ENCODE results near the gene VCY.
"Not testable (repeated sequence)": the region's sequence is repeated elsewhere in the genome, so short reads cannot be mapped to it uniquely, and the experiment has no call there.

VCY gene

DNA sequence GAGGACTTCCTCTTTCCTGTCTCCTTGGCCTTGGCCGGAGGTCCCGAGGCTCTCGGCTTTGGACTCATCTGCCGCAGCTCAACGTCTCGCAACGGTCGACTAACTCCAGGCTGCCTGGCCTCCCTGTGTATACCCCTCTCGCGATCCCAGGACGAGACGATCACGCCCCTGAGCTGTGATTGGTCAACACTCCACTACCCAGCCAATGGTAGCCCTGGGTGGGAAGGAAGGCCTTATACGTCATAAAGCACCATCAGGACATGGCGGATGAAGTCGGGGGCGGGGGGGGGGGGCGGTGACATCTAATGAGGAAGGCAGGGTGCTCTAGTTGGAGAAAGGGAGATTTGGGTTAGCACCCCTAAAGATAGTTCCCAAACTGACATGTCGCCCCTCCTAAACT, at the start of gene VCY:
TSS of gene VCY (minus strand) at position 101 of the 400 bp plus-strand sequence. CDS start at position 68, 33 bp downstream.
- not testable (repeated sequence) for H3K27ac ChIP-seq; H3K4me3 ChIP-seq (ENCODE audit: low read depth in 1 of 2, low read length in 1 of 2); H3K4me1 ChIP-seq (ENCODE audit: control insufficient read depth in 1 of 2, insufficient read depth in 1 of 2, low read depth in 1 of 2, low read length in 1 of 2); H3K36me3 ChIP-seq; H3K27me3 ChIP-seq; H3K9me3 ChIP-seq

DNA sequence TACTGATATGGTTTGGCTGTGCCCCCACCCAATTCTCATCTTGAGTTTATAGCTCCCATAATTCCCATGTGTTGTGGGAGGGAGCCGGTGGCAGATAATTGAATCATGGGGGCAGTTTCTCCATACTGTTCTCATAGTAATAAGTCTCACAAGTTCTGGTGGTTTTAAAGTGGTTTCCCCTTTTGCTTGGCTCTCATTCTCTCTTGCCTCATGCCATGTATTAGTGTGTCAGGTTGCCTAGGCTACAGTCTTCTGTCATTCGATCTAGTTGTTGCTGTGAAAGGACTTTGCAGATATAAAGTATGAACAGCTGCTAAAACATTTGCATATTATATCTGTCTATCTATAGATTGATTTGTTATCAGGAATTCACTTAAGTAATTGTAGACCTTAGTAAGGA, 44.1 kb upstream of the VCY start:
- H3K27ac ChIP-seq; H3K27me3 ChIP-seq; H3K9me3 ChIP-seq; H3K4me3 ChIP-seq (ENCODE audit: low read depth in 1 of 2, low read length in 1 of 2); H3K4me1 ChIP-seq (ENCODE audit: control insufficient read depth in 1 of 2, insufficient read depth in 1 of 2, low read depth in 1 of 2, low read length in 1 of 2); H3K36me3 ChIP-seq: not testable (repeated sequence)

DNA sequence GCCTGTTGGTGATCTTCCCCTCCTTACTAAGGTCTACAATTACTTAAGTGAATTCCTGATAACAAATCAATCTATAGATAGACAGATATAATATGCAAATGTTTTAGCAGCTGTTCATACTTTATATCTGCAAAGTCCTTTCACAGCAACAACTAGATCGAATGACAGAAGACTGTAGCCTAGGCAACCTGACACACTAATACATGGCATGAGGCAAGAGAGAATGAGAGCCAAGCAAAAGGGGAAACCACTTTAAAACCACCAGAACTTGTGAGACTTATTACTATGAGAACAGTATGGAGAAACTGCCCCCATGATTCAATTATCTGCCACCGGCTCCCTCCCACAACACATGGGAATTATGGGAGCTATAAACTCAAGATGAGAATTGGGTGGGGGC, 25.6 kb upstream of the VCY start:
- not testable (repeated sequence) for H3K27me3 ChIP-seq; H3K4me1 ChIP-seq (ENCODE audit: control insufficient read depth in 1 of 2, insufficient read depth in 1 of 2, low read depth in 1 of 2, low read length in 1 of 2); H3K27ac ChIP-seq; H3K4me3 ChIP-seq (ENCODE audit: low read depth in 1 of 2, low read length in 1 of 2); H3K36me3 ChIP-seq; H3K9me3 ChIP-seq

DNA sequence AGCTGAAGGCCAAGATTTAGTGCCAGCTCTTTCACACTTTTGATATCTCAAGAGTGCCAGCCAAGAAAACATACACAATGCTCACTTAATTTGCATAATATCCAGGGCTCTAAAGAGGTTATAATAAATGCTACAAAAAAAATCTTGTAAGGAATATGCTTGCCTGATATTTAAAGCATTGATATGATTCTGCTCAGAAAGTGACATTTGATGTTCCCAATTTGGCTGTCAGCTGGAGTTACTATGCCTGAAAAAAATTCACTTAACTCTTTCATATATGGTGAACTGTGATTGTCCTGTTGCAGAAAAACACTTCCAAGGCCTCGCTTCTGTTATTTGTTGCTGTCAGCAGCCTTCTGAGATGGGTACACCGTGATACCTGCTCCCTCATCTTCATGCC, 43.9 kb downstream of the VCY start:
- H3K4me1 ChIP-seq (ENCODE audit: control insufficient read depth in 1 of 2, insufficient read depth in 1 of 2, low read depth in 1 of 2, low read length in 1 of 2); H3K4me3 ChIP-seq (ENCODE audit: low read depth in 1 of 2, low read length in 1 of 2); H3K27ac ChIP-seq; H3K9me3 ChIP-seq; H3K27me3 ChIP-seq; H3K36me3 ChIP-seq: not testable (repeated sequence)
